K562 (cell line): ENCODE results near the gene CLEC4M. TPM values are rescaled to one million over a fixed set of nuclear protein-coding genes. Genes with fewer than 3 reads are reported as not detected.

Experiments
- ATAC-seq: fragments of 200-7000 bp; cut with Tn5 transposase; 3 replicates; pipeline ENCODE4 v1.9.1; 2020; ENCODE audit warnings: moderate library complexity
- BruUV-seq: library from RNA; stranded (reverse); fragments of 400-500 nt; replicated peaks from 2 replicates; lab custom pipeline; 2021; lab: Mats Ljungman, UMichigan
- CTCF ChIA-PET: fragments of 300-600 bp; formaldehyde crosslinking; extraction: SDS; loops from one replicate; lab custom pipeline; 2021; ENCODE audit warnings: low intra/inter-chr PET ratio; lab: Yijun Ruan, JAX
- POLR2A ChIA-PET: fragments of 300-600, 350-650 bp; sonication (Branson Sonifier 250); formaldehyde crosslinking; extraction: SDS; loops from one replicate; lab custom pipeline; 2021; ENCODE audit warnings: antibody characterized with exemption, inconsistent platforms; lab: Yijun Ruan, JAX
- DNase-seq, 4 experiments: peaks; one replicate each; pipeline versions ENCODE4 v3.0.0 to v3.0.0-alpha.2; 2011 to 2018; ENCODE audit warnings: low spot score in 3 of 4, mixed read lengths in 3 of 4; ENCODE audit errors: extremely low read depth in 1 of 4
- FAIRE-seq: peaks from 2 replicates; lab custom pipeline; 2011; peaks lifted over from hg19 to GRCh38; lab: Jason Lieb, UNC
- H2AFZ ChIP-seq: 2 replicates; pipeline ENCODE4 v1.6.0; 2011; ENCODE audit warnings: low read depth, low read length, control low read depth, inconsistent platforms
- H3K27ac ChIP-seq: fragments of 200-600 bp; 3 replicates; pipeline ENCODE4 v1.8.0; 2011; ENCODE audit warnings: low read depth, mild to moderate bottlenecking, control low read depth, inconsistent platforms, low read length, moderate library complexity, mixed read lengths; ENCODE audit errors: extremely low read depth
- H3K27me3 ChIP-seq, 2 experiments: fragments of 300-600 bp in 1 of 2; 2 replicates in 1 of 2; 3 replicates in 1 of 2; pipeline versions ENCODE4 v1.6.0 to v1.8.0; 2011; ENCODE audit warnings: inconsistent platforms in 2 of 2, low read length in 2 of 2, mild to moderate bottlenecking in 1 of 2, mixed read lengths in 1 of 2, moderate library complexity in 1 of 2; ENCODE audit not compliant: control insufficient read depth in 2 of 2, insufficient read depth in 2 of 2
- H3K36me3 ChIP-seq: fragments of 300-600 bp; 3 replicates; pipeline ENCODE4 v1.8.0; 2011; ENCODE audit warnings: mild to moderate bottlenecking, low read length, inconsistent platforms; ENCODE audit not compliant: control insufficient read depth, insufficient read depth
- H3K4me1 ChIP-seq, 2 experiments: fragments of 200-600 bp in 1 of 2; replicated peaks in 1 of 2; 2 replicates in 1 of 2; 3 replicates in 1 of 2; pipeline versions ENCODE4 v1.5.1 to v1.8.0; 2011; ENCODE audit warnings: inconsistent platforms in 2 of 2, low read length in 2 of 2, mild to moderate bottlenecking in 1 of 2, mixed read lengths in 1 of 2, moderate library complexity in 1 of 2; ENCODE audit not compliant: control insufficient read depth in 2 of 2, insufficient read depth in 2 of 2
- H3K4me2 ChIP-seq: 2 replicates; pipeline ENCODE4 v1.6.1; 2011; ENCODE audit warnings: low read length, control low read depth, inconsistent platforms, mixed read lengths; ENCODE audit not compliant: insufficient read depth
- H3K4me3 ChIP-seq: fragments of 200-600 bp; sonication (generic), shearing (Covaris generic); 2 replicates; pipeline ENCODE4 v1.5.1; 2016; ENCODE audit warnings: control low read depth, inconsistent platforms
- H3K79me2 ChIP-seq: fragments of 200-600 bp; 3 replicates; pipeline ENCODE4 v1.8.0; 2011; ENCODE audit warnings: low read length, inconsistent platforms; ENCODE audit not compliant: control insufficient read depth, insufficient read depth
- H3K9ac ChIP-seq, 2 experiments: 2 replicates each; pipeline versions ENCODE4 v1.6.0 to v1.6.1; 2011; ENCODE audit warnings: low read depth in 2 of 2, low read length in 2 of 2, control low read depth in 1 of 2, inconsistent platforms in 1 of 2, mild to moderate bottlenecking in 1 of 2, mixed read lengths in 1 of 2; ENCODE audit not compliant: insufficient read depth in 1 of 2
- H3K9me1 ChIP-seq: one replicate; pipeline ENCODE4 v1.6.0; 2011; ENCODE audit warnings: inconsistent platforms, mild to moderate bottlenecking, low read length, moderate library complexity; ENCODE audit not compliant: control insufficient read depth, insufficient read depth
- H3K9me3 ChIP-seq: replicated peaks from 2 replicates; pipeline ENCODE4 v1.5.1; 2011; ENCODE audit warnings: low read depth, low read length, inconsistent platforms; ENCODE audit not compliant: control insufficient read depth, insufficient read depth
- H4K20me1 ChIP-seq: replicated peaks from 2 replicates; pipeline ENCODE4 v1.6.1; 2011; ENCODE audit warnings: low read length, inconsistent platforms, mixed read lengths; ENCODE audit not compliant: control insufficient read depth, insufficient read depth
- ARID1B ChIP-seq: fragments of 450-650 bp; IDR thresholded peaks from 2 replicates; pipeline ENCODE4 v1.6.1; 2016; ENCODE audit warnings: antibody characterized with exemption, mild to moderate bottlenecking, inconsistent platforms
- ELF2 ChIP-seq: fragments of 250-450 bp; sonication (Bioruptor Pico); IDR thresholded peaks from 2 replicates; pipeline ENCODE4 v1.5.0; 2021; ENCODE audit warnings: mild to moderate bottlenecking
- ZNF668 ChIP-seq: fragments of 250-450 bp; sonication (Bioruptor Pico); IDR thresholded peaks from 2 replicates; pipeline ENCODE4 v1.8.0; 2022; ENCODE audit warnings: mild to moderate bottlenecking, inconsistent platforms
- WGBS: fragments of 100-300 bp; shearing (Covaris generic); methylation state at CpG from one replicate; pipeline ENCODE4 v1.1.6; 2016; ENCODE audit warnings: low coverage, mixed read lengths; ENCODE audit not compliant: insufficient coverage; ENCODE audit errors: missing lambda C conversion rate; 5-methylcytosine and 5-hydroxymethylcytosine counted together
- in situ Hi-C: fragments of 300-500 bp; cut with MboI; formaldehyde crosslinking; loops from 4 replicates; pipeline ENCODE4 v1.15.0; 2018; ENCODE audit warnings: inconsistent platforms, mixed read lengths
- intact Hi-C: fragments of 100-400 bp; cut with micrococcal nuclease; formaldehyde crosslinking; loops from 2 replicates; pipeline ENCODE4 v1.14.2; 2022
- polyA plus RNA-seq, 8 experiments: library from polyadenylated mRNA; depleted of rRNA in 4 of 8; stranded (reverse) in 5 of 8; unstranded in 3 of 8; fragments of >200 nt; fragmentation: Nextera tagmentation in 2 of 8; fragmentation: Illumina TruSeq in 1 of 8; extraction: Ambion mirVana in 2 of 8; extraction: Trizol in 1 of 8; gene quantifications; 2 replicates each; pipeline versions ENCODE4 v1.2.1 to v1.2.3, GENCODE V29; 2011 to 2014; ENCODE audit warnings: inconsistent platforms in 1 of 8, missing spikeins in 1 of 8
- total RNA-seq, 7 experiments: library from RNA; depleted of rRNA in 6 of 7; stranded (reverse); fragments of >200 nt in 6 of 7; fragmentation: Illumina TruSeq in 2 of 7; extraction: Trizol in 2 of 7; gene quantifications; 2 replicates each; pipeline versions ENCODE4 v1.2.1 to v1.2.3, GENCODE V29; 2011 to 2021; ENCODE audit warnings: low replicate concordance in 1 of 7
- TF ChIP-seq, protein P1 (sequence below), 2 experiments: fragments of 450-650 bp; formaldehyde crosslinking in 1 of 2; IDR thresholded peaks; 2 replicates each; pipeline versions ENCODE4 v1.4.0 to v1.6.1; 2014 to 2020; ENCODE audit warnings: mild to moderate bottlenecking in 2 of 2, borderline replicate concordance in 1 of 2, low read depth in 1 of 2
- TF ChIP-seq, protein P2 (sequence below): sonication (generic); formaldehyde crosslinking; IDR thresholded peaks from 2 replicates; pipeline ENCODE4 v1.9.0; 2022; ENCODE audit warnings: mild to moderate bottlenecking, missing genetic modification reagents
- TF ChIP-seq, protein P3 (sequence below): fragments of 450-650 bp; formaldehyde crosslinking; IDR thresholded peaks from 2 replicates; pipeline ENCODE4 v1.4.0; 2020; ENCODE audit warnings: mild to moderate bottlenecking
- TF ChIP-seq, protein P4 (sequence below): sonication (generic); formaldehyde crosslinking; IDR thresholded peaks from 2 replicates; pipeline ENCODE4 v1.8.1; 2023; ENCODE audit warnings: mild to moderate bottlenecking, missing genetic modification reagents

CLEC4M gene
- total and polyA plus RNA-seq, 9 of the 15 experiments (the other 6 are each of a cell fraction or from before 2014, with no cell fraction given): 0.08 to 0.18 TPM; not detected in 7

DNA sequence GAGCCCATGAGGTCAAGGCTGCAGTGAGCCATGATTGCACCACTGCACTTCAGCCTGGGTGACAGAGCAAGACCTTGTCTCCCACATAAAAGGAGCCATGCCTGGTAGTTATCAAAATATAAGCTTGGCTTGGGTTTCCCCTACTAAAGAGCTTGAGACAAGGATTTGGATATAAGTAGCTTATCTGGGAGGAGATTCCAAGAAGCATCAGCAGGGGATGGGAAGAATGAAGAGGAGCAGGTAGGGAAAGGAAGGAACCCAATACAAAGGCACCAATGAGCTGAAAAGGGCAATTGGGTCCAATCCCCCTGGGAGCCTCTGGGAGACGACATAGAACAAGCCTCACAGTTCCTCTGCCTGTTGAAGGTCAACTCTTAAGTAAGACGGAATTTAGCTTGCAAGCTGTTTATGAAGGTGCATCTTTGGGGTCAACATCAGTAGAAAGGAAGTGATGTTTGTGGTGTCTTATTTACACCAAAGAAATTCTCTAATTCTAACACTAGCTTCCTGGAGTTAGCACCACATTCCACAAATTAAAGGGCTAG, 23.8 kb upstream of the CLEC4M start:
- Histone ChIP-seq H3K9me3 (0 out of 2 replicates have a peak, but pooled peaks cover 3% of the 10 kb centered on the region), H3K9ac (no peak overlapping the region), H3K36me3 (no peaks in the 10 kb centered on the region), H3K27me3 (peaks cover 6 to 9% of the 10 kb centered on the region in 2 experiments; a peak in 3 of 5 replicates), H3K79me2 (no peaks in the 10 kb centered on the region), H3K9me1 (no peaks in the 10 kb centered on the region), H3K4me1 (peaks cover 0 to 2% of the 10 kb centered on the region in 2 experiments; a peak in 3 of 5 replicates), H2AFZ (no peak overlapping the region; the same call in 1 of the 2 replicates), H4K20me1 (no peaks in the 10 kb centered on the region), H3K27ac (no peak overlapping the region), H3K4me2 (no peak overlapping the region), H3K4me3 (no peak overlapping the region)
- WGBS: 4% methylated on average over 2 of the region's 2 CpGs
- BruUV-seq: no TSS peak
- no peak for FAIRE-seq
- no peak for DNase-seq
- intact Hi-C loops: no loop called here
- POLR2A ChIA-PET: interaction anchor here (1.2 kb wide), 1 partner anchor 92 kb away, joined by 3 read pairs; no protein-coding TSS in a partner anchor
- in situ Hi-C loops: no loop called here
- ATAC-seq: no peak
- CTCF ChIA-PET: no interaction called here
- TF ChIP-seq ARID1B: no peak
- TF ChIP-seq ZNF668 (CRISPR knock-in tag): no peak
- TF ChIP-seq ELF2 (CRISPR knock-in tag): no peak
- TF ChIP-seq, protein P1, sequence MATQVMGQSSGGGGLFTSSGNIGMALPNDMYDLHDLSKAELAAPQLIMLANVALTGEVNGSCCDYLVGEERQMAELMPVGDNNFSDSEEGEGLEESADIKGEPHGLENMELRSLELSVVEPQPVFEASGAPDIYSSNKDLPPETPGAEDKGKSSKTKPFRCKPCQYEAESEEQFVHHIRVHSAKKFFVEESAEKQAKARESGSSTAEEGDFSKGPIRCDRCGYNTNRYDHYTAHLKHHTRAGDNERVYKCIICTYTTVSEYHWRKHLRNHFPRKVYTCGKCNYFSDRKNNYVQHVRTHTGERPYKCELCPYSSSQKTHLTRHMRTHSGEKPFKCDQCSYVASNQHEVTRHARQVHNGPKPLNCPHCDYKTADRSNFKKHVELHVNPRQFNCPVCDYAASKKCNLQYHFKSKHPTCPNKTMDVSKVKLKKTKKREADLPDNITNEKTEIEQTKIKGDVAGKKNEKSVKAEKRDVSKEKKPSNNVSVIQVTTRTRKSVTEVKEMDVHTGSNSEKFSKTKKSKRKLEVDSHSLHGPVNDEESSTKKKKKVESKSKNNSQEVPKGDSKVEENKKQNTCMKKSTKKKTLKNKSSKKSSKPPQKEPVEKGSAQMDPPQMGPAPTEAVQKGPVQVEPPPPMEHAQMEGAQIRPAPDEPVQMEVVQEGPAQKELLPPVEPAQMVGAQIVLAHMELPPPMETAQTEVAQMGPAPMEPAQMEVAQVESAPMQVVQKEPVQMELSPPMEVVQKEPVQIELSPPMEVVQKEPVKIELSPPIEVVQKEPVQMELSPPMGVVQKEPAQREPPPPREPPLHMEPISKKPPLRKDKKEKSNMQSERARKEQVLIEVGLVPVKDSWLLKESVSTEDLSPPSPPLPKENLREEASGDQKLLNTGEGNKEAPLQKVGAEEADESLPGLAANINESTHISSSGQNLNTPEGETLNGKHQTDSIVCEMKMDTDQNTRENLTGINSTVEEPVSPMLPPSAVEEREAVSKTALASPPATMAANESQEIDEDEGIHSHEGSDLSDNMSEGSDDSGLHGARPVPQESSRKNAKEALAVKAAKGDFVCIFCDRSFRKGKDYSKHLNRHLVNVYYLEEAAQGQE (IDR thresholded peaks at IDR 0.05; ENCODE audit: borderline replicate concordance): no peak
- TF ChIP-seq, protein P1 (CRISPR knock-in tag; IDR thresholded peaks at IDR 0.05; ENCODE audit: low read depth): no peak
- TF ChIP-seq, protein P2, sequence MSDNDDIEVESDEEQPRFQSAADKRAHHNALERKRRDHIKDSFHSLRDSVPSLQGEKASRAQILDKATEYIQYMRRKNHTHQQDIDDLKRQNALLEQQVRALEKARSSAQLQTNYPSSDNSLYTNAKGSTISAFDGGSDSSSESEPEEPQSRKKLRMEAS: no peak
- TF ChIP-seq, protein P3, sequence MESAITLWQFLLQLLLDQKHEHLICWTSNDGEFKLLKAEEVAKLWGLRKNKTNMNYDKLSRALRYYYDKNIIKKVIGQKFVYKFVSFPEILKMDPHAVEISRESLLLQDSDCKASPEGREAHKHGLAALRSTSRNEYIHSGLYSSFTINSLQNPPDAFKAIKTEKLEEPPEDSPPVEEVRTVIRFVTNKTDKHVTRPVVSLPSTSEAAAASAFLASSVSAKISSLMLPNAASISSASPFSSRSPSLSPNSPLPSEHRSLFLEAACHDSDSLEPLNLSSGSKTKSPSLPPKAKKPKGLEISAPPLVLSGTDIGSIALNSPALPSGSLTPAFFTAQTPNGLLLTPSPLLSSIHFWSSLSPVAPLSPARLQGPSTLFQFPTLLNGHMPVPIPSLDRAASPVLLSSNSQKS (CRISPR knock-in tag): no peak
- TF ChIP-seq, protein P4, sequence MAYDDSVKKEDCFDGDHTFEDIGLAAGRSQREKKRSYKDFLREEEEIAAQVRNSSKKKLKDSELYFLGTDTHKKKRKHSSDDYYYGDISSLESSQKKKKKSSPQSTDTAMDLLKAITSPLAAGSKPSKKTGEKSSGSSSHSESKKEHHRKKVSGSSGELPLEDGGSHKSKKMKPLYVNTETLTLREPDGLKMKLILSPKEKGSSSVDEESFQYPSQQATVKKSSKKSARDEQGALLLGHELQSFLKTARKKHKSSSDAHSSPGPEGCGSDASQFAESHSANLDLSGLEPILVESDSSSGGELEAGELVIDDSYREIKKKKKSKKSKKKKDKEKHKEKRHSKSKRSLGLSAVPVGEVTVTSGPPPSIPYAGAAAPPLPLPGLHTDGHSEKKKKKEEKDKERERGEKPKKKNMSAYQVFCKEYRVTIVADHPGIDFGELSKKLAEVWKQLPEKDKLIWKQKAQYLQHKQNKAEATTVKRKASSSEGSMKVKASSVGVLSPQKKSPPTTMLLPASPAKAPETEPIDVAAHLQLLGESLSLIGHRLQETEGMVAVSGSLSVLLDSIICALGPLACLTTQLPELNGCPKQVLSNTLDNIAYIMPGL (CRISPR knock-in tag): no peak
